ENCODE data around the gene GMDS.

GRCh38 chr6:2185466-2185865 lies 59.9 kb downstream of the GMDS start:
- TF ChIP-seq CTCF (conservative IDR thresholded peaks at IDR 0.05; ENCODE audit: low read length) (peak; percentile 24; the same call in 1 of the 2 replicates), EZH2phosphoT487 (IDR thresholded peaks at IDR 0.05; ENCODE audit: borderline replicate concordance) (no peak)

Measured in Loucy (cell line).